OCI-LY1 (cell line): ENCODE measurements around the gene VRTN.

Source experiments
- EZH2 ChIP-seq: fragments of 200-600 bp; sonication (generic), shearing (Covaris generic); IDR thresholded peaks from 2 replicates; pipeline ENCODE4 v1.8.0; 2017; ENCODE audit warnings: borderline replicate concordance, mixed run types, mild to moderate bottlenecking, antibody characterized with exemption, low read length, moderate library complexity, mixed read lengths
- TF ChIP-seq, protein P1 (sequence below): fragments of 200-600 bp; sonication (generic), shearing (Covaris generic); IDR thresholded peaks from 2 replicates; pipeline ENCODE4 v1.5.1; 2017; ENCODE audit warnings: mild to moderate bottlenecking, antibody characterized with exemption, low read length, moderate library complexity, mixed read lengths

DNA sequence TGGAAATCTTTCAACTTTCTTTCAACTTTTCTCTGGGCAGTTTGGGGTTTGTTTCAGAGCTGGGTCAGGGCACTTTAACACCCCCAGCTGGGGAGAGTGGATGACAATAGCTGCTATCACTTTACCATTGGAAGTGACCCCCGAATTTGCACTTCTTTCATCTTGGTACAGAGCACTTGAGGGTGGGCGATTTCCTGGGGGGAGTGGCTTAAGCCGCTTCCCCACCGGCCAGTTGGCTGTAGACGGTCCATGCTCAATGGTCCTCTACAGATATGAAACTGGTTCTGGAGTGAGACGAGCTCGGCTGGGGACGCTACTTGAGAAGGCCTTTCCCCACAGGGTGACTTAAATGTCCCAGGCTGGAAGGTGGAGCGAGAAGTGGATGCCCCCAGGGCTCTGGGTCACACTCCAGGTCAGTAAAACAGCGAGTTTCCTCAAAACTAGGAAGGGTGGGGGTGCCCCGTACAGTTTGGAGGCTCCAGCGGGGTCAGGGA, at the start of gene VRTN:
- TF ChIP-seq, protein P1, sequence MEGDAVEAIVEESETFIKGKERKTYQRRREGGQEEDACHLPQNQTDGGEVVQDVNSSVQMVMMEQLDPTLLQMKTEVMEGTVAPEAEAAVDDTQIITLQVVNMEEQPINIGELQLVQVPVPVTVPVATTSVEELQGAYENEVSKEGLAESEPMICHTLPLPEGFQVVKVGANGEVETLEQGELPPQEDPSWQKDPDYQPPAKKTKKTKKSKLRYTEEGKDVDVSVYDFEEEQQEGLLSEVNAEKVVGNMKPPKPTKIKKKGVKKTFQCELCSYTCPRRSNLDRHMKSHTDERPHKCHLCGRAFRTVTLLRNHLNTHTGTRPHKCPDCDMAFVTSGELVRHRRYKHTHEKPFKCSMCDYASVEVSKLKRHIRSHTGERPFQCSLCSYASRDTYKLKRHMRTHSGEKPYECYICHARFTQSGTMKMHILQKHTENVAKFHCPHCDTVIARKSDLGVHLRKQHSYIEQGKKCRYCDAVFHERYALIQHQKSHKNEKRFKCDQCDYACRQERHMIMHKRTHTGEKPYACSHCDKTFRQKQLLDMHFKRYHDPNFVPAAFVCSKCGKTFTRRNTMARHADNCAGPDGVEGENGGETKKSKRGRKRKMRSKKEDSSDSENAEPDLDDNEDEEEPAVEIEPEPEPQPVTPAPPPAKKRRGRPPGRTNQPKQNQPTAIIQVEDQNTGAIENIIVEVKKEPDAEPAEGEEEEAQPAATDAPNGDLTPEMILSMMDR: no peak
- no peak for TF ChIP-seq EZH2
